OCI-LY7 (cell line): ENCODE data around the gene SEMA5A.

Source experiments
- CTCF ChIP-seq: fragments of 200-600 bp; sonication (generic); conservative IDR thresholded peaks from 2 replicates; pipeline ENCODE4 v1.5.1; 2014; ENCODE audit warnings: mild to moderate bottlenecking, antibody characterized with exemption, low read length, moderate library complexity, mixed read lengths
- EZH2phosphoT487 ChIP-seq: fragments of 200-600 bp; sonication (generic); IDR thresholded peaks from 2 replicates; pipeline ENCODE4 v1.6.1; 2018; ENCODE audit warnings: low read depth, borderline replicate concordance, mild to moderate bottlenecking, mixed run types, antibody characterized with exemption, low read length, moderate library complexity, mixed read lengths

- TF ChIP-seq CTCF (no peak), EZH2phosphoT487 (no peak)
These were observed 474.4 kb downstream of the SEMA5A start for GRCh38 chr5:9071524-9071923.
